AG10803 (cell line): Measurements from ENCODE around the gene SH3YL1.

Source experiments
- DNase-seq: peaks from one replicate; pipeline ENCODE4 v3.0.0; 2010; ENCODE audit warnings: low read depth
- H3K4me3 ChIP-seq: 2 replicates; pipeline ENCODE4 v1.5.1; 2011; ENCODE audit warnings: mild to moderate bottlenecking, low read length, control low read depth
- CTCF ChIP-seq: conservative IDR thresholded peaks from 2 replicates; pipeline ENCODE4 v1.5.1; 2011; ENCODE audit warnings: mild to moderate bottlenecking, low read length, control low read depth, inconsistent platforms

SH3YL1 gene

GRCh38 chr2:286035-286434, 22.2 kb upstream of the SH3YL1 start:
- no peak for TF ChIP-seq CTCF
- no peak overlapping the region for H3K4me3 ChIP-seq
- DNase-seq, result no peak

GRCh38 chr2:285531-285930, 21.7 kb upstream of the SH3YL1 start:
- peak; percentile 84 for DNase-seq
- no peak for TF ChIP-seq CTCF
- H3K4me3 ChIP-seq, result no peak overlapping the region

- no peak overlapping the region for H3K4me3 ChIP-seq
- no peak for DNase-seq
- TF ChIP-seq CTCF, result no peak
Observed at GRCh38 chr2:284896-285492, 21.2 kb upstream of the SH3YL1 start.

- DNase-seq, result peak; percentile 36
- H3K4me3 ChIP-seq, result no peak overlapping the region
- TF ChIP-seq CTCF, result no peak
Observed at GRCh38 chr2:283996-284794, 20.4 kb upstream of the SH3YL1 start.

DNA sequence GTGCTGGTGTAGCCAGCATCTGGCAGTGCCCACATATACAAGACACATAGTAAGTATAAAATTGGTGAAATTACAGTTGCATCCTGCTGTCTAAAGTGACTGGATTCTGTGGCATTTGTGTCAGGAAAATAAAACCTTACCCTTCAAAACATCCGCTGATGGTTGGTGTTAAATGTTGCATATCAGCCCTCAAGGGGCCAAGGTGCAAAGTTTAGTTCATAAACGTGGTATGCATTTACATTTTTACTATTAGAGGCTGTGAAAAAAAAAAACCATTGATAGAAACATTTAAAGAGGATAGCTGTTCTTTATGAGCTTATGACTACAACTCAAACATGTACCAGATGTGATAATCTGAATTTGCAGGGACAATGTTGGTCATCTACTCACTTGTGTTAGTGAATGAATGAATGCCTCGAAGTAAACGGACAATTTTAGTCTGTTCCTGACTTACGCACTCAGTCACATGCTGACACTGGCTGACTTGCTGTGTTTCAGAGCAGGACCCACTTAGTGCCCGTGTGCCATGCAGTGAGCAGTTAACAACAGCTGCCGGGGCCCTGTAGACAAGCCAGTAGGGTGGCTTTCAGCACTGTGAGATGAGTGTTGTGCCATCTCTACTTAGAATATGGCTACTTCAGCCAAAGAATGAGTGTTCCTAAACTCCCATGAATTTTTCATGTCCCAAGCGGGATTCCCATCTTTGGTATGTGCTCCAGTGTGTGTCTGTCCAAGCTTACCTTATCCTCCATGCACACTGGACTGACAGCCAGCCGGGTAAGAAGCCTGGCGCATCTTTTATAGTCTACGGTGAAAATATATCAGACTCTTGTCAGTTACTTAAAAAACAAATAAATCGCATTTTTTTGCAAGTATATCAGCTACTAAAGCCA, 18.8 kb upstream of the SH3YL1 start:
- no peak overlapping the region for H3K4me3 ChIP-seq
- TF ChIP-seq CTCF, result no peak
- DNase-seq, result no peak

DNA sequence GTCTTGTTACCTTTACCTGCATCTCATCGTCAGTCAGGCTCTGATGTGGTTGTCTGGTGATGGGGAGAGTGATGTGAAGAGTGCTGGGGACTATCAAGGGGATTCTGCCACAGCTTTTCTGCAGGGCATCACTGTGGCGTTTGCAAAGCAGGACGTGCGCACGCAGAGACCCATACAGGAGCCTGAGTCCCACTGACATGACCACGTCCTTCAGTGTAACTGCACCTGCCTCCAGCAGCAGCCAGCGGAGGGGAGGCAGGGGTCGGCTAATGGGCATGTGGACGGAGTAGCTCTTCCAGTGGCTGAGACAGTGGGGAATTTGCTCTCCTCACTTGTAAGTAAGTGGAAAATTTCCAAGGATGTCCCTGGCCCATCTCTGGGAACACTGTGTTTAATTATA, 17.5 kb upstream of the SH3YL1 start:
- H3K4me3 ChIP-seq, result no peak overlapping the region
- TF ChIP-seq CTCF, result no peak
- no peak for DNase-seq
